Posterior cingulate gyrus (tissue), 11 donors: ENCODE results near the gene FAM180A.
A peak's percentile ranks its signal among the peaks of the same experiment; 100 is the strongest.
"Not testable (repeated sequence)": the region's sequence is repeated elsewhere in the genome, so short reads cannot be mapped to it uniquely, and the experiment has no call there.

Source experiments
- DNase-seq, 10 donors: peaks; one replicate each; pipeline versions ENCODE4 v3.0.0 to v3.0.0-alpha.2; 2020 to 2021; ENCODE audit warnings: mixed read lengths in 3 of 10
- intact Hi-C: fragments of 100-400 bp; cut with DNase I; formaldehyde crosslinking; loops from one replicate; pipeline ENCODE4 v1.15.1; 2023

Gene FAM180A

GRCh38 chr7:135743907-135744731 lies 4.5 kb downstream of the FAM180A start:
- no peak for DNase-seq
- intact Hi-C loops: no loop called here

GRCh38 chr7:135742371-135742770 lies 6.2 kb downstream of the FAM180A start:
- no peak for DNase-seq
- intact Hi-C loops: no loop called here

GRCh38 chr7:135741905-135742304 lies 6.7 kb downstream of the FAM180A start:
- intact Hi-C loops: no loop called here
- DNase-seq: no peak

- no peak for DNase-seq
- intact Hi-C loops: no loop called here
Measured at GRCh38 chr7:135740889-135741288, 7.7 kb downstream of the FAM180A start.

- DNase-seq, intact Hi-C loops: not testable (repeated sequence)
Measured at GRCh38 chr7:135737306-135737647, 11.3 kb downstream of the FAM180A start.

GRCh38 chr7:135736586-135737305 lies 11.9 kb downstream of the FAM180A start:
- peak in 1 of 10 donors; percentile 59 for DNase-seq
- intact Hi-C loops: no loop called here

GRCh38 chr7:135734343-135734689 lies 14.3 kb downstream of the FAM180A start:
- intact Hi-C loops: no loop called here
- no peak for DNase-seq

GRCh38 chr7:135733603-135734342 lies 14.8 kb downstream of the FAM180A start:
- intact Hi-C loops: no loop called here
- DNase-seq: peak in 1 of 10 donors; percentile 74

GRCh38 chr7:135731131-135731530 lies 17.5 kb downstream of the FAM180A start:
- intact Hi-C loops: no loop called here
- no peak for DNase-seq

- intact Hi-C loops: no loop called here
- DNase-seq: no peak
Measured at GRCh38 chr7:135729230-135729629, 19.4 kb downstream of the FAM180A start.

GRCh38 chr7:135728136-135728669 lies 20.4 kb downstream of the FAM180A start, which contains the start of gene SLC13A4:
Gene SLC13A4 (minus strand): TSS chr7:135728186. CDS start chr7:135727496, 690 bp downstream.
- intact Hi-C loops: no loop called here
- peak in 1 of 10 donors; percentile 19 for DNase-seq

GRCh38 chr7:135726911-135727673 lies 21.5 kb downstream of the FAM180A start:
- peak in 1 of 10 donors; percentile 73 for DNase-seq
- intact Hi-C loops: no loop called here

- peak in 1 of 10 donors; percentile 14 for DNase-seq
Measured at GRCh38 chr7:135726276-135726788, 22.3 kb downstream of the FAM180A start.

GRCh38 chr7:135723411-135723810 lies 25.2 kb downstream of the FAM180A start:
- DNase-seq: no peak
- intact Hi-C loops: no loop called here

More at GRCh38 chr7:135726276-135726788, 22.3 kb downstream of the FAM180A start:
- intact Hi-C loops: no loop called here

- intact Hi-C loops: no loop called here
Measured at GRCh38 chr7:135721198-135721820, 27.3 kb downstream of the FAM180A start.

GRCh38 chr7:135719688-135720087 lies 28.9 kb downstream of the FAM180A start:
- DNase-seq: no peak
- intact Hi-C loops: no loop called here

More at GRCh38 chr7:135721198-135721820, 27.3 kb downstream of the FAM180A start:
- DNase-seq: peak in 1 of 10 donors; percentile 83

- intact Hi-C loops: no loop called here
- DNase-seq: no peak
Measured at GRCh38 chr7:135718794-135719437, 29.7 kb downstream of the FAM180A start.

GRCh38 chr7:135718219-135718618 lies 30.4 kb downstream of the FAM180A start:
- no peak for DNase-seq
- intact Hi-C loops: no loop called here

GRCh38 chr7:135717693-135718092 lies 30.9 kb downstream of the FAM180A start:
- DNase-seq: no peak

More at GRCh38 chr7:135717693-135718092, 30.9 kb downstream of the FAM180A start:
- intact Hi-C loops: no loop called here
